Esophagus muscularis mucosa (tissue), 4 donors: ENCODE results near the gene AGTR1. TPM values are rescaled to one million over a fixed set of nuclear protein-coding genes. Genes with fewer than 3 reads are reported as not detected.
"Not testable (repeated sequence)": the region's sequence is repeated elsewhere in the genome, so short reads cannot be mapped to it uniquely, and the experiment has no call there.

Experiments
- DNase-seq: peaks from one replicate; pipeline ENCODE4 v3.0.0-alpha.2; 2017; ENCODE audit errors: extremely low spot score
- H3K27ac ChIP-seq, 4 donors: fragments of 200-600 bp; sonication (generic); replicated peaks in 1 of 4; 1 replicate in 3 of 4; 2 replicates in 1 of 4; pipeline ENCODE4 v1.5.1; 2016 to 2019; ENCODE audit warnings: mild to moderate bottlenecking in 1 of 4
- H3K27me3 ChIP-seq, 4 donors: fragments of 200-600 bp; sonication (generic); one replicate each; pipeline versions ENCODE4 v1.5.1 to v1.6.0; 2016 to 2019
- H3K36me3 ChIP-seq, 4 donors: fragments of 200-600 bp; sonication (generic); one replicate each; pipeline ENCODE4 v1.5.1; 2016 to 2019
- H3K4me1 ChIP-seq, 4 donors: fragments of 200-600 bp; sonication (generic); one replicate each; pipeline ENCODE4 v1.5.1; 2016 to 2019
- H3K4me3 ChIP-seq, 4 donors: fragments of 200-600 bp; sonication (generic); 1 replicate in 2 of 4; 2 replicates in 2 of 4; pipeline ENCODE4 v1.5.1; 2016 to 2019; ENCODE audit warnings: mild to moderate bottlenecking in 4 of 4, moderate library complexity in 1 of 4
- H3K9me3 ChIP-seq, 4 donors: fragments of 200-600 bp; sonication (generic); 1 replicate in 3 of 4; 2 replicates in 1 of 4; pipeline ENCODE4 v1.5.1; 2016 to 2019
- EP300 ChIP-seq: sonication (generic); formaldehyde crosslinking; IDR thresholded peaks from one replicate; pipeline ENCODE4 v1.6.1; 2017; ENCODE audit warnings: antibody characterized with exemption
- POLR2A ChIP-seq: fragments of 450-650 bp; IDR thresholded peaks from one replicate; pipeline ENCODE4 v1.6.1; 2017; ENCODE audit warnings: antibody characterized with exemption, moderate library complexity, mild to moderate bottlenecking, low read depth
- POLR2AphosphoS5 ChIP-seq, 2 donors: sonication (generic); formaldehyde crosslinking; IDR thresholded peaks; one replicate each; pipeline ENCODE4 v1.6.1; 2017; ENCODE audit warnings: antibody characterized with exemption in 2 of 2
- WGBS: methylation state at CpG from one replicate; pipeline ENCODE4 v1.1.5; 2018; 5-methylcytosine and 5-hydroxymethylcytosine counted together
- intact Hi-C: fragments of 100-400 bp; cut with DNase I; formaldehyde crosslinking; loops from one replicate; pipeline ENCODE4 v1.15.1; 2023
- total RNA-seq, 4 donors: library from RNA; depleted of rRNA; stranded (reverse); fragments of >200 nt; gene quantifications; one replicate each; pipeline versions ENCODE4 v1.1.0 to v1.2.1, GENCODE V29; 2016
- TF ChIP-seq, protein P1 (sequence below), 3 experiments: fragments of 200-600 bp in 2 of 3; fragments of 450-650 bp in 1 of 3; sonication (generic) in 2 of 3; IDR thresholded peaks; one replicate each; pipeline ENCODE4 v1.5.1; 2017 to 2019; ENCODE audit warnings: antibody characterized with exemption in 3 of 3, mild to moderate bottlenecking in 2 of 3, moderate library complexity in 1 of 3

AGTR1 gene
- total RNA-seq, 4 donors from 2014 or later, result 11.3 to 17.4 (median 14.4) TPM

DNA sequence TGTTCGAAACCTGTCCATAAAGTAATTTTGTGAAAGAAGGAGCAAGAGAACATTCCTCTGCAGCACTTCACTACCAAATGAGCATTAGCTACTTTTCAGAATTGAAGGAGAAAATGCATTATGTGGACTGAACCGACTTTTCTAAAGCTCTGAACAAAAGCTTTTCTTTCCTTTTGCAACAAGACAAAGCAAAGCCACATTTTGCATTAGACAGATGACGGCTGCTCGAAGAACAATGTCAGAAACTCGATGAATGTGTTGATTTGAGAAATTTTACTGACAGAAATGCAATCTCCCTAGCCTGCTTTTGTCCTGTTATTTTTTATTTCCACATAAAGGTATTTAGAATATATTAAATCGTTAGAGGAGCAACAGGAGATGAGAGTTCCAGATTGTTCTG, 44.4 kb downstream of the AGTR1 start:
- no peaks in the 10 kb centered on the region for H3K36me3 ChIP-seq
- DNase-seq, result no peak
- no peaks in the 10 kb centered on the region for H3K4me1 ChIP-seq
- no peaks in the 10 kb centered on the region for H3K9me3 ChIP-seq
- TF ChIP-seq POLR2A, result no peak
- TF ChIP-seq EP300, result no peak
- TF ChIP-seq, protein P1, sequence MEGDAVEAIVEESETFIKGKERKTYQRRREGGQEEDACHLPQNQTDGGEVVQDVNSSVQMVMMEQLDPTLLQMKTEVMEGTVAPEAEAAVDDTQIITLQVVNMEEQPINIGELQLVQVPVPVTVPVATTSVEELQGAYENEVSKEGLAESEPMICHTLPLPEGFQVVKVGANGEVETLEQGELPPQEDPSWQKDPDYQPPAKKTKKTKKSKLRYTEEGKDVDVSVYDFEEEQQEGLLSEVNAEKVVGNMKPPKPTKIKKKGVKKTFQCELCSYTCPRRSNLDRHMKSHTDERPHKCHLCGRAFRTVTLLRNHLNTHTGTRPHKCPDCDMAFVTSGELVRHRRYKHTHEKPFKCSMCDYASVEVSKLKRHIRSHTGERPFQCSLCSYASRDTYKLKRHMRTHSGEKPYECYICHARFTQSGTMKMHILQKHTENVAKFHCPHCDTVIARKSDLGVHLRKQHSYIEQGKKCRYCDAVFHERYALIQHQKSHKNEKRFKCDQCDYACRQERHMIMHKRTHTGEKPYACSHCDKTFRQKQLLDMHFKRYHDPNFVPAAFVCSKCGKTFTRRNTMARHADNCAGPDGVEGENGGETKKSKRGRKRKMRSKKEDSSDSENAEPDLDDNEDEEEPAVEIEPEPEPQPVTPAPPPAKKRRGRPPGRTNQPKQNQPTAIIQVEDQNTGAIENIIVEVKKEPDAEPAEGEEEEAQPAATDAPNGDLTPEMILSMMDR (IDR thresholded peaks at IDR 0.05), result no peak
- H3K4me3 ChIP-seq, result no peak overlapping the region
- no peaks in the 10 kb centered on the region for H3K27me3 ChIP-seq
- no peak overlapping the region for H3K27ac ChIP-seq
- intact Hi-C loops, result no loop called here
- WGBS, result 91% methylated on average over 6 of the region's 6 CpGs

DNA sequence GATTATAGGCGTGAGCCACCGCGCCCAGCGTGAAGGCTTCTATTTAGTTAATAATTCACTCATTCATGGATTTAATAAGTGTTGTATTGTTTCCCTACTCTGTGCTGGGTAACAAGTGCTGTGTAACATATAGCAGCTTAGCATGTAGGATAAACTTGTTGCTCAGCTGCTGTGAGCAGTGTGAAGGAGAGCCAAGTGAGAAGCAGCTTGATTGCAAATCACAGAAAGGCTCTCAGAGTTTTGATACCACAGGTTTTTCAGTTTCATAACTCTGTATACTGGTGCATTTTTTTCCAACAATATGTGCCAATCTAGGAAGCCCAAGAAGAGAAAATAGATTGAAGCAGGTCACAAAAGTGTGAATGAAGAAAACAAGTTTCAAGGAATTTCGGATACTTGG, 48.4 kb downstream of the AGTR1 start:
- WGBS, result 97% methylated on average over 5 of the region's 5 CpGs
- Histone ChIP-seq H3K4me1 (no peaks in the 10 kb centered on the region), H3K36me3 (no peaks in the 10 kb centered on the region), H3K4me3 (no peak overlapping the region), H3K9me3 (no peaks in the 10 kb centered on the region), H3K27me3 (no peaks in the 10 kb centered on the region), H3K27ac (no peak overlapping the region)
- intact Hi-C loops, result no loop called here
- DNase-seq, result no peak
- no peak for TF ChIP-seq POLR2A
- TF ChIP-seq, protein P1 (IDR thresholded peaks at IDR 0.05), result no peak
- no peak for TF ChIP-seq POLR2AphosphoS5 (IDR thresholded peaks at IDR 0.05)
- TF ChIP-seq EP300, result no peak

DNA sequence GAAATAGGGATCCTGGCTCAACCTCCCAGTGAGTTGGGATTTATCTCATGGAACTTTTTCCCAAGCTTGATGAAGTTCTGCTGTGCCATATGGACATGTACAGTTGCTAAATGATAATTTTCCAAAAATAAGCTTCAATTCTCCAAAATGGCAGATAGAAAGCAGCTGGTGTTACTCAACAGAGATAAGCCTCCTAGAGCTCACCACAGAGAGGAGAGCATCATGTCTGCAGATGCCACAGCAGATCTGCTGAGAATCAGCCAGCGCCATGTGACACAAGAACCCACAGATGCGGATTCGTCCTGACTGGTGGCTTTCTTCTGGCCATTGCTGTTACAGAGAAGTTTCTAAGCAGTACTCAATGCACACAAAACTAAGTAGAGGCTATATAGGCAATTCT, 50.6 kb downstream of the AGTR1 start:
- H3K9me3 ChIP-seq, result no peaks in the 10 kb centered on the region
- TF ChIP-seq POLR2A (no peak), EP300 (no peak), POLR2AphosphoS5 (IDR thresholded peaks at IDR 0.05) (no peak)
- TF ChIP-seq, protein P1 (IDR thresholded peaks at IDR 0.05), result no peak
- H3K27ac ChIP-seq, result no peak overlapping the region
- intact Hi-C loops, result no loop called here
- no peaks in the 10 kb centered on the region for H3K27me3 ChIP-seq
- H3K36me3 ChIP-seq, result no peaks in the 10 kb centered on the region
- H3K4me3 ChIP-seq, result no peak overlapping the region
- no peak for DNase-seq
- WGBS, result 6% methylated on average over 3 of the region's 3 CpGs
- H3K4me1 ChIP-seq, result no peaks in the 10 kb centered on the region

DNA sequence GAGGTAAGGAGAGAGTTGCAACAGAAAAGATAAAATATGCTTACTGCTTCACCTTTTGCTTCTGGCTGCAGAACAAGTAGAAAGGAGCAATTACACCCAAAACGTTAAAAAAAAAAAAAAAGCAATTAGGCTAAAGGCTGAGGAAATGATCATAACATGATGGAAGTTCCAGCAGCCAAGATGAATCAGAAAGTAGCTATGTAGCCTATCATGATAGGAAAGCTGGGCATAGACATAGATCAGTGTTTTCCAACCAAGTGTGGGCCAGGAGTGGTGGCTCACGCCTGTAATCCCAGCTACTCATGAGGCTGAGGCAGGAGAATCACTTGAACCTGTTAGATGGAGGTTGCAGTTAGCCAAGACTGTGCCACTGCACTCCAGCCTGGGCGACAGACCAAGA, 52.6 kb downstream of the AGTR1 start:
- Histone ChIP-seq H3K4me1 (no peaks in the 10 kb centered on the region), H3K27me3 (no peaks in the 10 kb centered on the region), H3K9me3 (no peaks in the 10 kb centered on the region), H3K4me3 (no peak overlapping the region), H3K36me3 (no peaks in the 10 kb centered on the region), H3K27ac (no peak overlapping the region)
- TF ChIP-seq, protein P1 (IDR thresholded peaks at IDR 0.05), result no peak
- intact Hi-C loops, result no loop called here
- WGBS, result 84% methylated on average over 3 of the region's 3 CpGs
- no peak for DNase-seq

DNA sequence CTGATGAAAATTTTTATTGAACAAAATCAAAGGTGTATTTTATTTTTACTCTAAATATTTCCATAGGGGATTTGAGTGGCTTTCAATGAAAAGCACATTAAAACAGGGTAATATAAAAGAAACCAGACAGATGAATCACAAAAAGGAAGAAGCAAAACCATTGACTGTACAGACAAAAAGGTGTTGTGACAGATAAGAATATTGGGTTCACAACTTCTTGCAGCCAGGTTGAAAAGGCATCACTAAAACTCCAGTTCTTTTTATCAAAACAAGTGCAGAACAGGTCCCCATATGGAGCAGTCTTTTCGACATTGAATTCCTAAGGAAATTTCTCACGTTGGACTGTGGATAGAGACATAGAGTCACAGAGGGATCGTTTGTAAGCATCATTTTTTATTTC, 53.8 kb downstream of the AGTR1 start:
- WGBS, result 84% methylated on average over 3 of the region's 3 CpGs
- H3K27me3 ChIP-seq, result no peaks in the 10 kb centered on the region
- H3K9me3 ChIP-seq, result no peaks in the 10 kb centered on the region
- H3K4me1 ChIP-seq, result no peaks in the 10 kb centered on the region
- no peak overlapping the region for H3K4me3 ChIP-seq
- intact Hi-C loops, result no loop called here
- H3K36me3 ChIP-seq, result no peaks in the 10 kb centered on the region
- no peak for DNase-seq
- TF ChIP-seq POLR2AphosphoS5 (IDR thresholded peaks at IDR 0.05) (no peak), EP300 (no peak), POLR2A (no peak)
- TF ChIP-seq, protein P1 (IDR thresholded peaks at IDR 0.05), result no peak
- no peak overlapping the region for H3K27ac ChIP-seq

DNA sequence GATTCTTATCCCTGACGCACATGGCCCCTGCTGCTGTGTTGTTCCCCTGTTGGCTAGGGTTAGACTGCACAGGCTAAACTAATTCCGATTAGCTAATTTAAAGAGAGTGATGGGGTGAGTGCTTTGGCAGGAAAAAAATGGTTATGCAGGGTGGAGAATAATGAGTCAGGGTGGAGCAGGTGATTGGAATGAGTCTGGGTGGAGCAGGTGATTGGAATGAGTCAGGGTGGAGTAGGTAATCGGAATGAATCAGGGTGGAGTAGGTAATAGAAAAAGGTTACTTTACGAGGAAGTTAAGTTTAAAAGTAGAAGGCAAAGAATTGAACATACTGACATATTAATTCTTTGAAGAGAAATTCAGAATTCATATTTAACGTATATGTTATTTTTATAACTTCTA, 55.7 kb downstream of the AGTR1 start:
- H3K27me3 ChIP-seq, H3K4me3 ChIP-seq, H3K4me1 ChIP-seq, DNase-seq, H3K27ac ChIP-seq, H3K9me3 ChIP-seq, H3K36me3 ChIP-seq, intact Hi-C loops: not testable (repeated sequence)
- WGBS, result 91% methylated on average over 5 of the region's 5 CpGs
